H1 (cell line): Measurements from ENCODE around the gene PTCH1. TPM values are rescaled to one million over a fixed set of nuclear protein-coding genes. Genes with fewer than 3 reads are reported as not detected.

ENCODE experiments used
- CTCF ChIA-PET: fragments of 300-600 bp; sonication (Branson Sonifier 250); formaldehyde crosslinking; loops from one replicate; lab custom pipeline; 2021; ENCODE audit not compliant: partially characterized antibody; lab: Charles Lee
- POLR2A ChIA-PET: fragments of 300-600 bp; sonication (Branson Sonifier 250); formaldehyde crosslinking; loops from one replicate; lab custom pipeline; 2021; ENCODE audit warnings: inconsistent platforms; ENCODE audit not compliant: partially characterized antibody; lab: Charles Lee
- DNase-seq, 2 experiments: peaks; one replicate each; pipeline versions ENCODE4 v3.0.0 to v3.0.0-alpha.2; 2010 to 2022; ENCODE audit warnings: low spot score in 2 of 2, low read depth in 1 of 2, mixed read lengths in 1 of 2
- FAIRE-seq: peaks from 2 replicates; lab custom pipeline; 2011; peaks lifted over from hg19 to GRCh38; lab: Jason Lieb, UNC
- H2AFZ ChIP-seq: 2 replicates; pipeline ENCODE4 v1.8.1; 2012; ENCODE audit warnings: low read length, inconsistent platforms
- H2AK5ac ChIP-seq: 2 replicates; pipeline ENCODE4 v1.6.1; 2013; ENCODE audit warnings: low read depth, low read length
- H2BK120ac ChIP-seq: replicated peaks from 2 replicates; pipeline ENCODE3; 2013; ENCODE audit warnings: low read depth, low read length, inconsistent platforms
- H2BK12ac ChIP-seq: 2 replicates; pipeline ENCODE4 v1.6.1; 2013; ENCODE audit warnings: low read depth, low read length
- H2BK15ac ChIP-seq: 2 replicates; pipeline ENCODE4 v1.6.1; 2013; ENCODE audit warnings: low read length
- H2BK20ac ChIP-seq: 2 replicates; pipeline ENCODE4 v1.6.1; 2013; ENCODE audit warnings: low read length
- H2BK5ac ChIP-seq: 2 replicates; pipeline ENCODE4 v1.6.1; 2013; ENCODE audit warnings: low read depth, low read length
- H3K14ac ChIP-seq: 2 replicates; pipeline ENCODE4 v1.6.1; 2013; ENCODE audit warnings: inconsistent platforms; ENCODE audit not compliant: insufficient read length
- H3K18ac ChIP-seq: 2 replicates; pipeline ENCODE4 v1.6.1; 2013; ENCODE audit warnings: low read length; ENCODE audit errors: extremely low read depth
- H3K23ac ChIP-seq: 2 replicates; pipeline ENCODE4 v1.6.1; 2013; ENCODE audit warnings: inconsistent platforms; ENCODE audit not compliant: insufficient read length
- H3K23me2 ChIP-seq: 2 replicates; pipeline ENCODE4 v1.6.1; 2013; ENCODE audit warnings: low read depth, low read length
- H3K27ac ChIP-seq: 2 replicates; pipeline ENCODE4 v1.6.1; 2011; ENCODE audit warnings: low read depth, low read length, inconsistent platforms
- H3K27me3 ChIP-seq, 4 experiments: replicated peaks in 1 of 4; 1 replicate in 1 of 4; 2 replicates in 3 of 4; pipeline versions ENCODE4 v1.6.1 to v1.8.1; 2011 to 2013; ENCODE audit warnings: low read length in 3 of 4, mild to moderate bottlenecking in 3 of 4, inconsistent platforms in 2 of 4, mixed read lengths in 2 of 4, moderate library complexity in 1 of 4; ENCODE audit not compliant: control insufficient read depth in 3 of 4, insufficient read depth in 3 of 4; ENCODE audit errors: extremely low read depth in 1 of 4
- H3K36me3 ChIP-seq, 4 experiments: 2 replicates each; pipeline versions ENCODE4 v1.6.1 to v1.8.1; 2011 to 2013; ENCODE audit warnings: mild to moderate bottlenecking in 4 of 4, low read length in 3 of 4, moderate library complexity in 2 of 4, control low read depth in 1 of 4, inconsistent platforms in 1 of 4; ENCODE audit not compliant: insufficient read depth in 4 of 4, control insufficient read depth in 2 of 4
- H3K4ac ChIP-seq: replicated peaks from 2 replicates; pipeline ENCODE3; 2013; ENCODE audit warnings: low read length, low read depth, mixed read lengths, inconsistent platforms; ENCODE audit not compliant: insufficient read length
- H3K4me1 ChIP-seq, 4 experiments: replicated peaks in 1 of 4; 1 replicate in 1 of 4; 2 replicates in 3 of 4; pipeline versions ENCODE4 v1.6.1 to v1.8.1; 2011 to 2013; ENCODE audit warnings: low read length in 3 of 4, inconsistent platforms in 2 of 4, mixed read lengths in 1 of 4; ENCODE audit not compliant: insufficient read depth in 4 of 4, control insufficient read depth in 3 of 4
- H3K4me2 ChIP-seq, 2 experiments: 2 replicates each; pipeline versions ENCODE4 v1.6.1 to v1.8.1; 2011 to 2013; ENCODE audit warnings: low read depth in 2 of 2, low read length in 2 of 2, control low read depth in 1 of 2, inconsistent platforms in 1 of 2, mild to moderate bottlenecking in 1 of 2; ENCODE audit not compliant: insufficient read depth in 1 of 2
- H3K4me3 ChIP-seq, 4 experiments: fragments of 200-600, 300-600 bp in 1 of 4; sonication (generic), shearing (Covaris generic), sonication (Bioruptor Twin) in 1 of 4; 2 replicates each; pipeline versions ENCODE4 v1.5.1 to v1.8.1; 2011 to 2016; ENCODE audit warnings: low read length in 4 of 4, low read depth in 3 of 4, control low read depth in 2 of 4, inconsistent platforms in 2 of 4, mild to moderate bottlenecking in 2 of 4, mixed read lengths in 1 of 4, moderate library complexity in 1 of 4; ENCODE audit not compliant: insufficient read depth in 2 of 4; ENCODE audit errors: extremely low read depth in 1 of 4
- H3K56ac ChIP-seq: replicated peaks from 2 replicates; pipeline ENCODE3; 2013; ENCODE audit warnings: low read depth, mild to moderate bottlenecking, mixed read lengths, low read length, inconsistent platforms; ENCODE audit not compliant: insufficient read length
- H3K79me1 ChIP-seq: 2 replicates; pipeline ENCODE4 v1.6.1; 2013; ENCODE audit warnings: low read depth, low read length, control low read depth
- H3K79me2 ChIP-seq, 2 experiments: 2 replicates each; pipeline versions ENCODE4 v1.6.1 to v1.8.1; 2012 to 2013; ENCODE audit warnings: low read length in 2 of 2, mild to moderate bottlenecking in 2 of 2, inconsistent platforms in 1 of 2; ENCODE audit not compliant: insufficient read depth in 2 of 2, control insufficient read depth in 1 of 2
- H3K9ac ChIP-seq, 4 experiments: replicated peaks in 1 of 4; 1 replicate in 1 of 4; 2 replicates in 3 of 4; pipeline versions ENCODE4 v1.6.1 to v1.8.1; 2011 to 2013; ENCODE audit warnings: low read depth in 3 of 4, low read length in 3 of 4, control low read depth in 2 of 4, mild to moderate bottlenecking in 2 of 4, moderate library complexity in 2 of 4, inconsistent platforms in 1 of 4; ENCODE audit errors: extremely low read depth in 1 of 4
- H3K9me3 ChIP-seq, 2 experiments: 2 replicates each; pipeline versions ENCODE4 v1.6.1 to v1.8.1; 2012 to 2013; ENCODE audit warnings: mild to moderate bottlenecking in 2 of 2, moderate library complexity in 2 of 2, control low read depth in 1 of 2, inconsistent platforms in 1 of 2, low read depth in 1 of 2, low read length in 1 of 2, mixed read lengths in 1 of 2; ENCODE audit not compliant: insufficient read depth in 2 of 2
- H4K20me1 ChIP-seq, 2 experiments: replicated peaks in 1 of 2; 2 replicates each; pipeline versions ENCODE3 to v1.8.1; 2011 to 2013; ENCODE audit warnings: inconsistent platforms in 2 of 2, low read length in 2 of 2, mild to moderate bottlenecking in 1 of 2; ENCODE audit not compliant: insufficient read depth in 2 of 2, control insufficient read depth in 1 of 2
- H4K5ac ChIP-seq: 2 replicates; pipeline ENCODE4 v1.6.1; 2013; ENCODE audit warnings: low read length, low read depth, mixed read lengths, inconsistent platforms; ENCODE audit not compliant: insufficient read length
- H4K8ac ChIP-seq: 2 replicates; pipeline ENCODE4 v1.8.0; 2013; ENCODE audit warnings: mild to moderate bottlenecking, moderate library complexity, low read length, inconsistent platforms; ENCODE audit not compliant: insufficient read depth; ENCODE audit errors: extremely low read depth
- H4K91ac ChIP-seq: replicated peaks from 2 replicates; pipeline ENCODE3; 2013; ENCODE audit warnings: low read length, mixed read lengths, inconsistent platforms; ENCODE audit not compliant: insufficient read length
- CHD1 ChIP-seq: IDR thresholded peaks from 2 replicates; pipeline ENCODE4 v1.6.1; 2012; ENCODE audit warnings: low read depth, low read length, improper control_type of control experiment
- GABPA ChIP-seq: IDR thresholded peaks from 2 replicates; pipeline ENCODE4 v1.6.1; 2011; ENCODE audit warnings: mild to moderate bottlenecking, low read length, moderate library complexity, borderline replicate concordance; ENCODE audit not compliant: insufficient read depth
- WGBS, 2 experiments: shearing (Covaris generic) in 1 of 2; methylation state at CpG; one replicate each; pipeline versions ENCODE4 v1.1.6 to v1.1.7; 2013 to 2015; ENCODE audit warnings: low lambda C conversion rate in 2 of 2, mixed read lengths in 2 of 2, inconsistent platforms in 1 of 2, low coverage in 1 of 2, missing lambda C conversion rate in 1 of 2; ENCODE audit not compliant: insufficient replicate concordance in 2 of 2, insufficient coverage in 1 of 2, insufficient read length in 1 of 2; ENCODE audit errors: extremely low coverage in 1 of 2, missing lambda C conversion rate in 1 of 2; 5-methylcytosine and 5-hydroxymethylcytosine counted together
- polyA plus RNA-seq, 7 experiments: library from polyadenylated mRNA; depleted of rRNA in 3 of 7; stranded (reverse) in 5 of 7; unstranded in 2 of 7; fragments of >200 nt in 5 of 7; fragments of 200-250 nt in 2 of 7; gene quantifications; 1 replicate in 5 of 7; 2 replicates in 1 of 7; 4 replicates in 1 of 7; pipeline versions ENCODE4 v1.2.1 to v1.2.3, GENCODE V29; 2011 to 2013; ENCODE audit warnings: missing spikeins in 2 of 7, mixed read lengths in 2 of 7
- total RNA-seq: library from RNA; stranded (reverse); fragmentation: NEBNext Ultra II Directional; extraction: Animal tissue kit (Norgen Biotek cat#: 25700); gene quantifications from 2 replicates; pipeline ENCODE4 v1.2.1, GENCODE V29; 2021

Gene PTCH1
- total and polyA plus RNA-seq, 2 of the 8 experiments (the other 6 are each of a cell fraction or from before 2014, with no cell fraction given) = 6.4 to 34.1 TPM

GRCh38 chr9:95477885-95478284 lies 38.9 kb downstream of the PTCH1 start:
- Histone ChIP-seq H3K36me3 (peaks cover 13 to 75% (median 34%) of the 10 kb centered on the region in 4 experiments), H3K23me2 (no peaks in the 10 kb centered on the region), H2BK120ac (no peak overlapping the region), H2BK5ac (no peak overlapping the region), H2AK5ac (no peak overlapping the region; the same call in 1 of the 2 replicates), H3K18ac (no peak overlapping the region), H3K9ac (no peak overlapping the region), H4K91ac (no peak overlapping the region), H4K20me1 (peaks cover 1 to 10% of the 10 kb centered on the region in 2 experiments), H2BK12ac (no peak overlapping the region), H2AFZ (no peak overlapping the region), H3K56ac (no peak overlapping the region), H4K8ac (no peak overlapping the region), H3K27ac (peak overlapping the region; percentile 11; the same call in 1 of the 2 replicates), H3K79me2 (no peaks in the 10 kb centered on the region), H3K27me3 (no peaks in the 10 kb centered on the region), H3K9me3 (no peaks in the 10 kb centered on the region), H2BK15ac (no peak overlapping the region), H3K79me1 (no peaks in the 10 kb centered on the region; the same call in 1 of the 2 replicates), H3K4ac (no peak overlapping the region), H3K23ac (no peak overlapping the region), H3K14ac (no peak overlapping the region), H3K4me3 (no peak overlapping the region), H4K5ac (no peak overlapping the region), H2BK20ac (no peak overlapping the region), H3K4me1 (peaks cover 9 to 24% (median 15%) of the 10 kb centered on the region in 4 experiments), H3K4me2 (peak overlapping the region; percentile 22 to 37; a peak in 3 of 4 replicates)
- no peak for DNase-seq
- WGBS, 2 experiments = 88% methylated on average over 15 of the region's 15 CpGs; no CpG with 5 or more reads in 1 of the 2 experiments
- no peak for FAIRE-seq
- TF ChIP-seq CHD1 = no peak
- TF ChIP-seq GABPA = no peak
- POLR2A ChIA-PET = no interaction called here
- CTCF ChIA-PET = interaction anchor here (0.8 kb wide), 1 partner anchor 26 kb away, joined by 3 read pairs; no protein-coding TSS in a partner anchor
